Tibial artery (tissue), 4 donors: ENCODE measurements around the gene LRBA.
A peak's percentile ranks its signal among the peaks of the same experiment; 100 is the strongest.

ENCODE experiments used
- DNase-seq, 2 donors: peaks; one replicate each; pipeline ENCODE4 v3.0.0-alpha.2; 2019
- H3K27ac ChIP-seq, 2 donors: fragments of 200-600 bp; sonication (generic) in 1 of 2; 1 replicate in 1 of 2; 2 replicates in 1 of 2; pipeline ENCODE4 v1.5.1; 2018 to 2019; ENCODE audit warnings: mild to moderate bottlenecking in 1 of 2
- H3K27me3 ChIP-seq, 2 donors: fragments of 200-600 bp; sonication (generic) in 1 of 2; one replicate each; pipeline versions ENCODE4 v1.5.1 to v1.6.0; 2016 to 2019
- H3K36me3 ChIP-seq, 3 donors: fragments of 200-600 bp; sonication (generic) in 2 of 3; one replicate each; pipeline ENCODE4 v1.5.1; 2016 to 2019; ENCODE audit warnings: mild to moderate bottlenecking in 2 of 3
- H3K4me1 ChIP-seq, 4 donors: fragments of 200-600 bp; sonication (generic) in 2 of 4; 1 replicate in 3 of 4; 2 replicates in 1 of 4; pipeline ENCODE4 v1.5.1; 2016 to 2019
- H3K4me3 ChIP-seq, 2 donors: fragments of 200-600 bp; sonication (generic) in 1 of 2; 1 replicate in 1 of 2; 2 replicates in 1 of 2; pipeline ENCODE4 v1.5.1; 2018 to 2019; ENCODE audit warnings: mild to moderate bottlenecking in 2 of 2
- H3K9me3 ChIP-seq, 3 donors: fragments of 200-600 bp; sonication (generic) in 1 of 3; one replicate each; pipeline ENCODE4 v1.5.1; 2016 to 2019
- intact Hi-C: fragments of 100-400 bp; cut with DNase I; formaldehyde crosslinking; loops from one replicate; pipeline ENCODE4 v1.15.0; 2023; ENCODE audit warnings: low total_unique reads
- TF ChIP-seq, protein P1 (sequence below), 2 experiments: fragments of 200-600 bp in 1 of 2; fragments of 450-650 bp in 1 of 2; IDR thresholded peaks; one replicate each; pipeline ENCODE4 v1.5.1; 2017 to 2019; ENCODE audit warnings: antibody characterized with exemption in 2 of 2, mild to moderate bottlenecking in 1 of 2, moderate library complexity in 1 of 2

Gene LRBA

DNA sequence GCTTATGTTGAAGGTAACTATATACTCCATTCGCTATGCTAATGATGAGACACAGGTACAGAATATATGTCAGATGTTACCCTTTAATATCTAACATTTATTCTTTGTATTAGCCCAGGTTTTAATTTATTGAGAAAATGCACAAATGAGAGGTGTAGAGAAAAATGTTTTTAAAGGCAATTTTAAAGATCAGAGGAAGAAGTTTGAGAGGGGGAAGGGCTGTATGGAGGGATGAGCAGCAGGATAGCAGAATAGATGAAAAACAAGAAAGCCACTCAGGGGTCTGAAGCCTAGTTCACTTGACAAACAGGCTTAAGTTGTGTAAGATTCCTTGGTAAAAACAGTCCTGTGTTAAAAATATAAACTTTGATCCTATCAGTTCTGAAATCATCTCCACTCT is 429.5 kb downstream of the LRBA start:
- no peak for DNase-seq
- Histone ChIP-seq H3K27me3 (no peaks in the 10 kb centered on the region), H3K4me3 (no peak overlapping the region), H3K9me3 (no peaks in the 10 kb centered on the region), H3K36me3 (peaks cover 0 to 10% (median 0%) of the 10 kb centered on the region in 3 donors), H3K4me1 (peaks cover 0 to 10% (median 0%) of the 10 kb centered on the region in 4 donors), H3K27ac (no peak overlapping the region)
- TF ChIP-seq, protein P1, sequence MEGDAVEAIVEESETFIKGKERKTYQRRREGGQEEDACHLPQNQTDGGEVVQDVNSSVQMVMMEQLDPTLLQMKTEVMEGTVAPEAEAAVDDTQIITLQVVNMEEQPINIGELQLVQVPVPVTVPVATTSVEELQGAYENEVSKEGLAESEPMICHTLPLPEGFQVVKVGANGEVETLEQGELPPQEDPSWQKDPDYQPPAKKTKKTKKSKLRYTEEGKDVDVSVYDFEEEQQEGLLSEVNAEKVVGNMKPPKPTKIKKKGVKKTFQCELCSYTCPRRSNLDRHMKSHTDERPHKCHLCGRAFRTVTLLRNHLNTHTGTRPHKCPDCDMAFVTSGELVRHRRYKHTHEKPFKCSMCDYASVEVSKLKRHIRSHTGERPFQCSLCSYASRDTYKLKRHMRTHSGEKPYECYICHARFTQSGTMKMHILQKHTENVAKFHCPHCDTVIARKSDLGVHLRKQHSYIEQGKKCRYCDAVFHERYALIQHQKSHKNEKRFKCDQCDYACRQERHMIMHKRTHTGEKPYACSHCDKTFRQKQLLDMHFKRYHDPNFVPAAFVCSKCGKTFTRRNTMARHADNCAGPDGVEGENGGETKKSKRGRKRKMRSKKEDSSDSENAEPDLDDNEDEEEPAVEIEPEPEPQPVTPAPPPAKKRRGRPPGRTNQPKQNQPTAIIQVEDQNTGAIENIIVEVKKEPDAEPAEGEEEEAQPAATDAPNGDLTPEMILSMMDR (IDR thresholded peaks at IDR 0.05) = no peak
- intact Hi-C loops = no loop called here

DNA sequence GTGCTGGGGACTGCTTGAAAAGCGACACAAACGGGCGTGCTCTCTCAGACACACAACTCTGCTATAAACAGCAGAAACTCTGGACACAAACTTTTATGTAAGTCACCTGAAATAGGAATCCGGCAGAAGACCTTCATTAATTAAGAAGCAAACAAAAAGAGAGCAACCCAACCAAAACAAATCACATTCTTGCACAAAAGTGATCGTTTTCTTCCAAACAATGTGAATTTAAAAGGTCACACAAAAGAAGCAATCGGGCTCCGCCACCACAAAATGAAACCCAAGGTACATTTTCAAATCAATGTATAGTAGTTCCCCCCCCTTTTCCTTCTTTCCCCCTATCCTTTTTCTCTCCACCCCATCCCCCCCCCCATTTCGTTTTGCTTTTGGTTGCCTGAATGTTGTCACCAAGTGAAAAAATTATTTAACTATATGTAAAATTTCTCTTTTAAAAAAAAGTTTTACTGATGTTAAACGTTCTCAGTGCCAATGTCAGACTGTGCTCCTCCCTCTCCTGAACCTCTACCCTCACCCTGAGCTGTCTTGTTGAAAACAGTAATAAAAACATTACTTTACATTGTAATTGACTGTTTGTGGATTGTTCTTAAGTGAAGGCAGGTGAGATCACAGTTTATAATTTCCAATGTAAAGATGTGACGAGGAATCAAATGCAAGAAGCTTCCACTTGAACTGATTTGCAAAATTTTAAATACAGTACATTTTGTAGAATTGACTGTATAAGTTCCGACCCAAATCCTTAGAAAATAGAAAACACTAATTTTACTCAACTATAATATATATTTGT is 430.8 kb downstream of the LRBA start:
- DNase-seq = no peak
- Histone ChIP-seq H3K4me3 (peak overlapping the region; percentile 50 to 55), H3K36me3 (peaks cover 0 to 7% (median 0%) of the 10 kb centered on the region in 3 donors), H3K27me3 (no peaks in the 10 kb centered on the region), H3K27ac (peak overlapping the region; percentile 53 to 68), H3K4me1 (peaks cover 0 to 10% (median 0%) of the 10 kb centered on the region in 4 donors), H3K9me3 (no peaks in the 10 kb centered on the region)
- intact Hi-C loops = no loop called here
- TF ChIP-seq, protein P1 (IDR thresholded peaks at IDR 0.05) = no peak

DNA sequence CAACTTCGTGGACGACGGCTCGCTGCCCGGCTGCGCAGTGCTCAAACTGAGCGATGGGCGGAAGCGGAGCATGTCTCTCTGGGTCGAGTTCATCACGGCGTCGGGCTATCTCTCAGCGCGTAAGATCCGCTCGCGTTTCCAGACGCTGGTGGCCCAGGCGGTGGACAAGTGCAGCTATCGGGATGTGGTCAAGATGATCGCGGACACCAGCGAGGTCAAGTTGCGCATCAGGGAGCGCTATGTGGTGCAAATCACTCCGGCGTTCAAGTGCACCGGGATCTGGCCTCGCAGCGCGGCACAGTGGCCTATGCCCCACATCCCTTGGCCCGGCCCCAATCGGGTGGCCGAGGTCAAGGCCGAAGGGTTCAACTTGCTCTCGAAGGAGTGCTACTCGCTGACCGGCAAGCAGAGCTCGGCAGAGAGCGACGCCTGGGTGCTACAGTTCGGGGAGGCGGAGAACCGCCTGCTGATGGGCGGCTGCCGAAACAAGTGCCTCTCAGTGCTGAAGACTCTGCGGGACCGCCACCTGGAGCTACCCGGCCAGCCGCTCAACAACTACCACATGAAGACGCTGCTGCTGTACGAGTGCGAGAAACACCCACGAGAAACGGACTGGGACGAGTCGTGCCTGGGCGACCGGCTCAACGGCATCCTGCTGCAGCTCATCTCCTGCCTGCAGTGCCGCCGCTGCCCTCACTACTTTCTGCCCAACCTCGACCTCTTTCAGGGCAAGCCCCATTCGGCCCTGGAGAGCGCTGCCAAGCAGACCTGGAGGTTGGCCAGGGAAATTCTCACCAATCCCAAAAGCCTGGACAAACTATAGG is 431.6 kb downstream of the LRBA start:
- TF ChIP-seq, protein P1 (IDR thresholded peaks at IDR 0.05) = peak in 1 of 2 experiments; percentile 16
- no peaks in the 10 kb centered on the region for H3K9me3 ChIP-seq
- no peaks in the 10 kb centered on the region for H3K27me3 ChIP-seq
- peaks cover 0 to 3% (median 0%) of the 10 kb centered on the region in 3 donors for H3K36me3 ChIP-seq
- peak overlapping the region; percentile 53 to 68 for H3K27ac ChIP-seq
- intact Hi-C loops = no loop called here
- peaks cover 0 to 10% (median 0%) of the 10 kb centered on the region in 4 donors for H3K4me1 ChIP-seq
- DNase-seq = peak in 1 of 2 donors; percentile 74
- H3K4me3 ChIP-seq = peak overlapping the region; percentile 50 to 55

DNA sequence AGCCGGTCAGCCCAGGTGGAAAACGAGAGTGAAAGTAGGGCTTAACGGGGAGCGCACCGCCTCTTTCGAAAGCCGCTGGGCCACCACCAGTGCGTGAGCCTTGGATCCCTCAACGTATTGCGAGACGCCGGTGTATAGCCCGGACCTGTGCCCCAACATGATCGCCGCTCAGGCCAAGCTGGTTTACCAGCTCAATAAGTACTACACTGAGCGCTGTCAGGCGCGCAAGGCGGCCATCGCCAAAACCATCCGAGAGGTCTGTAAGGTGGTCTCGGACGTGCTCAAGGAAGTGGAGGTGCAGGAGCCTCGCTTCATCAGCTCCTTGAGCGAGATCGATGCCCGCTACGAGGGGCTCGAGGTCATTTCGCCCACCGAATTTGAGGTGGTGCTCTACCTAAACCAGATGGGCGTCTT is 432.2 kb downstream of the LRBA start:
- intact Hi-C loops = no loop called here
- Histone ChIP-seq H3K27ac (peak overlapping the region; percentile 53 to 68), H3K36me3 (peaks cover 0 to 3% (median 0%) of the 10 kb centered on the region in 3 donors), H3K27me3 (no peaks in the 10 kb centered on the region), H3K4me3 (peak overlapping the region; percentile 50 to 55), H3K9me3 (no peaks in the 10 kb centered on the region), H3K4me1 (peaks cover 0 to 10% (median 0%) of the 10 kb centered on the region in 4 donors)
- TF ChIP-seq, protein P1 (IDR thresholded peaks at IDR 0.05) = no peak
- DNase-seq = no peak

DNA sequence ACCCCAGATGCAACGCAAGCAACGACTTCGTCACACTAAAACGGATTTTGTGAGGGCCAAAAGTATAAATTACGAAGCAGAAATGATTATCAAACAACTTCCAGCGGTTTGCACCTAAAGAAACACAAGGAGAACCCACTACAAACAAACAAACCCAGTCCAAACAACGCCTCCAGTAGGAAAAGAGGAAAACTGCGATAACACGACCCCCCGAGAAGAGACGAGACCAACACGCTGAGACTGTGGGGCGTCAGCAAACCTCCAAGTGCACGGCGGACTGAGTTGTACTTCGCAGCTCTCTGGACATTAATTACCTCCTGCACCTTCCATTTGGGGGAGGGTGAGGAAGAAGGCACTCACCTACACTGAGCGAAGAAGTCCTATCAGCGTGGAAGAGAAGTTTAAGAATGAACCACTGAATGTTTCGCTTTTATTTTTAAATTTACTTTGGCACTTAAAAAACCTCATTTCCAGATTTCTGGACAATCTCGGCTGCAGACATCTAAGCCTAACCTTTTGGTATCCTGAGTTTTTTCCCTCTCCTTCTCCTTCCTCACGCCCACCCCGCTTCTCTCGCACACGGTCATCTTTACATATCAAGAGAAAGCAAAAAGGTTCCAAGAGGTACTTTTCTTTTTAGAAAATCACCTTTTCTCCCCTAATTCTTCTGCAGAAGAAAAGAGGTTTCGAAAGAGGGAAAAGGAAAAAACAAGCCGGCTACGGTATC is 432.8 kb downstream of the LRBA start, which contains the start of gene MAB21L2:
TSS of gene MAB21L2 (plus strand) at position 6 of the 727 bp plus-strand sequence. CDS start 879 bp downstream, outside the sequence.
- intact Hi-C loops = no loop called here
- DNase-seq = no peak
- Histone ChIP-seq H3K4me1 (peaks cover 0 to 10% (median 0%) of the 10 kb centered on the region in 4 donors), H3K27me3 (no peaks in the 10 kb centered on the region), H3K36me3 (peaks cover 0 to 3% (median 0%) of the 10 kb centered on the region in 3 donors), H3K4me3 (peak within 1 kb of the TSS; percentile 50 to 55), H3K9me3 (no peaks in the 10 kb centered on the region), H3K27ac (peak within 1 kb of the TSS; percentile 53 to 68)
- TF ChIP-seq, protein P1 (IDR thresholded peaks at IDR 0.05) = no peak
